ENCODE measurements around the gene OCA2.

OCA2 gene

DNA sequence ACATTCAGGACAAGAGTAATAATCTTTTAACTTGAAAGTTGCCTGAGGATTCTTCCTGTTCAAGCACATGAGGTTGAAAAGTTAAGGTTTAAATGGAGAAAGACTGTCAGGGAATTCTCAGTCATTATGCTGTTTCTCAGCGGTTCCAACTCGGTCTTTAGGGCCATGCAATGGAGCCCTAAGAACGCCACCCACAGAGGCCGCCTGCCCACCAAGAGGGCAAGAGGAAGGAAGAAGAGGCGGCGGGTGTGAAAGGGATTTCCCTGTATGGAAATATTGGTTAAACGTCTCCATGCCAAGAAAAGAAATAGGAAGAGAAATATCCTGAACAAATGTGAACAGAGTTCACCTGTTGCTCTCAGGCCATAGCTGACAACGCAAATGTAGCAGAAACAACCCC, 234.4 kb downstream of the OCA2 start:
- no peak for DNase-seq (ENCODE audit: low read depth)
- TF ChIP-seq, protein P1, sequence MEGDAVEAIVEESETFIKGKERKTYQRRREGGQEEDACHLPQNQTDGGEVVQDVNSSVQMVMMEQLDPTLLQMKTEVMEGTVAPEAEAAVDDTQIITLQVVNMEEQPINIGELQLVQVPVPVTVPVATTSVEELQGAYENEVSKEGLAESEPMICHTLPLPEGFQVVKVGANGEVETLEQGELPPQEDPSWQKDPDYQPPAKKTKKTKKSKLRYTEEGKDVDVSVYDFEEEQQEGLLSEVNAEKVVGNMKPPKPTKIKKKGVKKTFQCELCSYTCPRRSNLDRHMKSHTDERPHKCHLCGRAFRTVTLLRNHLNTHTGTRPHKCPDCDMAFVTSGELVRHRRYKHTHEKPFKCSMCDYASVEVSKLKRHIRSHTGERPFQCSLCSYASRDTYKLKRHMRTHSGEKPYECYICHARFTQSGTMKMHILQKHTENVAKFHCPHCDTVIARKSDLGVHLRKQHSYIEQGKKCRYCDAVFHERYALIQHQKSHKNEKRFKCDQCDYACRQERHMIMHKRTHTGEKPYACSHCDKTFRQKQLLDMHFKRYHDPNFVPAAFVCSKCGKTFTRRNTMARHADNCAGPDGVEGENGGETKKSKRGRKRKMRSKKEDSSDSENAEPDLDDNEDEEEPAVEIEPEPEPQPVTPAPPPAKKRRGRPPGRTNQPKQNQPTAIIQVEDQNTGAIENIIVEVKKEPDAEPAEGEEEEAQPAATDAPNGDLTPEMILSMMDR (IDR thresholded peaks at IDR 0.05; ENCODE audit: control insufficient read depth, extremely low read depth, insufficient read depth): no peak
- no peak overlapping the region for H3K4me3 ChIP-seq (ENCODE audit: low read depth, low read length)

DNA sequence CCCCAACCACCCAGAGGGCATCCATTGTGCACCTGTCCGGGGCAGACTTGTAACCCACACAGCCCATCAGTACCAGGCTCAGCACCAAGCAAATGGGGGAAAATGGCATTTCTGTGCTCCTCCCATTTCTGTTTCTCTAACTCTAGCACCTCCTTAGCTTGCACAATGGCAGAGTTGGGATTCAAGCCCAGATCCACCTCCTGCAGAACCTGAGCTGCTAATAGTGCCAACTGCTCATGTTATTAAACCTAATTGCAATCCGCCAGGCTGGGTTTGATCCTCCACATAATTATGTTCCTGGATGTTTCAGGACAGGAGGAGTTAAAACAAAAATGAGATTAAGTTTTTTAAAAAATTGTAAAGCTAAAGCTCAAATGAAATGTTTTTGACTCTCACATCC, 235.0 kb downstream of the OCA2 start:
- no peak overlapping the region for H3K4me3 ChIP-seq (ENCODE audit: low read depth, low read length)
- DNase-seq (ENCODE audit: low read depth): no peak
- TF ChIP-seq, protein P1 (IDR thresholded peaks at IDR 0.05; ENCODE audit: control insufficient read depth, extremely low read depth, insufficient read depth): no peak

DNA sequence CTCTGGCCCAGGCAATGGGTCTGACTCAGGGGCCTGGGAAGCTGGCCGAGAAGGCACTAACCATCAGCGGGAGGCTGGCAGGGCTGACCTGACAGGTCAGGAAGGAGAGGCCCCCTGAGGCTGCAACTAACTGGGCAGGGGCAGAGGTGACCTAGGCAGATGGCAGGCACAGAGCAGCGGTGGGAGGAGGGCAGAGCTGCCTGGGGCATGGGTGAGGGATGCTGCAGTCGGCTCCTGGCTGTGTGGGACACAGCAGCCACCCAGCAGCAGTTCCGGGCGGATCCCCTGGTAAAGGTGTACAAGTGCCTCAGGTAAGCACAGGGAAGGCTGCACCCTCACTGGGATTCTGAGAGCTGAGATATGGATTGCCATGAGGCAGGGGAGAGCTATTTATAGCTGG, 236.1 kb downstream of the OCA2 start:
- DNase-seq (ENCODE audit: low read depth): no peak
- H3K4me3 ChIP-seq (ENCODE audit: low read depth, low read length): no peak overlapping the region
- TF ChIP-seq, protein P1 (IDR thresholded peaks at IDR 0.05; ENCODE audit: control insufficient read depth, extremely low read depth, insufficient read depth): no peak

DNA sequence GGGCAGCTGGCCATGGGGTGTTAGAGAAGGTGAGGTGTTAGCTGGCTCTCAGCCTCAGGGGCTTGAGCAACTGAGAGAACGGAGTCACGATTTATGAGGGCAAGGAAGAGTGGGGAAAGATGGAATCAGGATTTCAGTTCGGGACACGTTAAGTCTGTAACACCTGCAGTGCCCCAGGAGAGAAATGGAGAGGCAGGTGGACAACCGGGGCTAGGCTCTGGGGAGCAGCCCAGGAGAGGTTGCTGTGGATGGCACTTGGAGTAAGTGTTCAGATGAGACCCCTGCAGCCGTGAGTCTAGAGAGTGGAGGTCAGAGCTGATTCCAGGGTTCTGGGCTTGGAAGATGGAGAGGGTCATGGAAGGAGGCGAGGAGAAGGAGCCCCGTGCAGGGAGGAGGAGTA, 237.9 kb downstream of the OCA2 start:
- no peak for DNase-seq (ENCODE audit: low read depth)
- TF ChIP-seq, protein P1 (IDR thresholded peaks at IDR 0.05; ENCODE audit: control insufficient read depth, extremely low read depth, insufficient read depth): no peak
- H3K4me3 ChIP-seq (ENCODE audit: low read depth, low read length): no peak overlapping the region

DNA sequence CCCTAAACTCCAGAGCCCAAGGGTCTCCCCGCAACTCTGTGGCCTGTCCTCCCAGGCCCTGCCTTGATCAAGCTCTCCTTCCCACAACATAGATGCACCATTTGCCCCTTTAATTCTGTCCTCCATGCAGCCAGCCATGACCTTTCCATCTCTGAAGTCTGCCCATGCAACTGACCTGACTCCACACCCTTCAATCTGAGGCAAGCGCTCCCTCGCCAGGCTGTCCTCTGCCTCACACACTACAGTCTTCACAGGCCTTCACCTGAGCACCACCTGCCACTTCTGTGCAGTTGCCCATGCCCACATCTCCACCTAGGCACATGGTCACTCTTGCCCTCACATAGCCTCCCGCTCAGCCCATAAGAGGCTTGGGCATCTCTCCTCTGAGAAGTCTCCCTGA, 244.0 kb downstream of the OCA2 start:
- DNase-seq (ENCODE audit: low read depth): no peak
- H3K4me3 ChIP-seq (ENCODE audit: low read depth, low read length): no peak overlapping the region
- TF ChIP-seq, protein P1 (IDR thresholded peaks at IDR 0.05; ENCODE audit: control insufficient read depth, extremely low read depth, insufficient read depth): no peak

DNA sequence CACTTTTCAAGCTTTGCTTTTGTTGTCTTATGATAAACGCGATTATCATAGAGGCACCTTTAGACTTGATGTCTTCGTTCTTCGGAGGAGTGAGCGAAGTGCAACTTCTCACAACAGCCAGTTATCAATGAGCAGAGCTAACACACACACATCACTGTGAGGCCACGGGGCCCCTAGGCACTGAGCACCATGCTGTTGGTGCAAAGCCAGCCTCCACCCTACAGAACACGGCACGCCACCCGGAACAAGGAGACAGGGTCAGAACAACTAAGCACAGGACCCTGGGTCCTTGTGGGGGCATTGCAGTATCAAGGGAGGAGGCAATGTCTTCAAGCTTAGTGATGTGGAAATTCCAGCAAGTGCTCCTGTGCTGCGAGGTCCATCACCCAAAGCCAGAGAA, 244.5 kb downstream of the OCA2 start:
- TF ChIP-seq, protein P1 (IDR thresholded peaks at IDR 0.05; ENCODE audit: control insufficient read depth, extremely low read depth, insufficient read depth): no peak
- no peak overlapping the region for H3K4me3 ChIP-seq (ENCODE audit: low read depth, low read length)
- no peak for DNase-seq (ENCODE audit: low read depth)

DNA sequence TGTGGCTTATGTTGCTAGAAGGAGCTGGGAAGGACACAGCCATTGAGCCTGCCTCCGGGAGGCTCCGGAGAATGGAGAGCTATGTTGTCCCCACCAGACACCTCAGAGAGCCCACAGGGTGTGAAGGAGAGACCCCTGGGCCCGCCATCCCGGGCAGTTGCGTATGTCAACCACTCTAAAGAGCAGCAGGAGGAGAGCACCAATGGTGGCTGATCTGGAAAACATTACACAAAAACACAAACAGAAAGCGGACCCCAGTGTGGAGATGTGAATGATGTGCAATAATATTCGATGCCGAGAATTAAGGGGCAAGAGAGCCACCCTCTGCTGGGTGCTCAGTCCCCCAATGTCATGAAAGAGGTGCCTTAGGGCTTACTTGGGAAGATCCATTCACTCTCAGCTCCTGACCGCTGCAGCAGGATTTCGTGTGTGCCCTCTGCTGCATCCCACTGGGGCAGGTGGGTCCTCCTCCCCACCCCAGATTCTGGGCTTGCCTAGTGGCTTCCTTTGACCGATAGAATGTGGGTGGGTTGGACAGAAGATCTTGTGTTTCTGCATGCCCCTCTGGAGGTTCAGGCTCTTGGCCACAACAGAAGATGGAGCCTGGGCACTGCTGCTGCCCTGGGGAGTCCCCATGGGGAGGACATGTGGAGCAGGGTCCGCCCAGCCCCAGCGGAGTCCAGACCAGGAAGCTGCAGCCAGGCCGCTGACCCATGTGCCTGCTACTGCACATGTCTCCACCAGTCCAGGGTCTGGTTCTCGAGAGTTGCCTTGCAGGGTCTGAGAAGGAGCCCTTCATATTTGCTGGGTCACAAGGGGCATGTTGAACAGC, 245.3 kb downstream of the OCA2 start:
- TF ChIP-seq, protein P1 (IDR thresholded peaks at IDR 0.05; ENCODE audit: control insufficient read depth, extremely low read depth, insufficient read depth): no peak
- DNase-seq (ENCODE audit: low read depth): no peak

More for the DNA sequence above, 245.3 kb downstream of the OCA2 start:
- no peak overlapping the region for H3K4me3 ChIP-seq (ENCODE audit: low read depth, low read length)

Measured in LNCaP clone FGC (cell line).